Neural crest cell (in vitro differentiated cells): Measurements from ENCODE around the gene ABLIM2. TPM values are rescaled to one million over a fixed set of nuclear protein-coding genes. Genes with fewer than 3 reads are reported as not detected.
A peak's percentile ranks its signal among the peaks of the same experiment; 100 is the strongest.

Experiments
- DNase-seq: peaks from one replicate; pipeline ENCODE4 v3.0.0; 2021; ENCODE audit warnings: low read depth, mixed read lengths, low spot score
- H3K27ac Mint-ChIP-seq: one replicate; pipeline ENCODE4 v1.8.0; 2021; ENCODE audit warnings: mild to moderate bottlenecking, mixed read lengths; ENCODE audit not compliant: unreplicated experiment
- H3K27me3 Mint-ChIP-seq: 2 replicates; pipeline ENCODE4 v1.8.0; 2021; ENCODE audit warnings: low read depth, mild to moderate bottlenecking, mixed read lengths
- H3K36me3 Mint-ChIP-seq: 2 replicates; pipeline ENCODE4 v1.8.0; 2021; ENCODE audit warnings: low read depth, mild to moderate bottlenecking, mixed read lengths
- H3K4me1 Mint-ChIP-seq: 2 replicates; pipeline ENCODE4 v1.8.0; 2021; ENCODE audit warnings: mixed read lengths
- H3K4me3 Mint-ChIP-seq: one replicate; pipeline ENCODE4 v1.8.0; 2021; ENCODE audit warnings: mild to moderate bottlenecking, mixed read lengths
- H3K9me3 Mint-ChIP-seq: 2 replicates; pipeline ENCODE4 v1.8.0; 2021; ENCODE audit warnings: mixed read lengths
- total RNA-seq: library from RNA; stranded (reverse); gene quantifications from 2 replicates; pipeline ENCODE4 v1.2.1, GENCODE V29; 2021
- TF ChIP-seq, protein P1 (sequence below): fragments of 200-600 bp; sonication (generic); conservative IDR thresholded peaks from 2 replicates; pipeline ENCODE4 v1.5.0; 2021; ENCODE audit warnings: antibody characterized with exemption, mild to moderate bottlenecking

The ABLIM2 gene
- total RNA-seq, 1 donor from 2014 or later: 3.8 TPM

DNA sequence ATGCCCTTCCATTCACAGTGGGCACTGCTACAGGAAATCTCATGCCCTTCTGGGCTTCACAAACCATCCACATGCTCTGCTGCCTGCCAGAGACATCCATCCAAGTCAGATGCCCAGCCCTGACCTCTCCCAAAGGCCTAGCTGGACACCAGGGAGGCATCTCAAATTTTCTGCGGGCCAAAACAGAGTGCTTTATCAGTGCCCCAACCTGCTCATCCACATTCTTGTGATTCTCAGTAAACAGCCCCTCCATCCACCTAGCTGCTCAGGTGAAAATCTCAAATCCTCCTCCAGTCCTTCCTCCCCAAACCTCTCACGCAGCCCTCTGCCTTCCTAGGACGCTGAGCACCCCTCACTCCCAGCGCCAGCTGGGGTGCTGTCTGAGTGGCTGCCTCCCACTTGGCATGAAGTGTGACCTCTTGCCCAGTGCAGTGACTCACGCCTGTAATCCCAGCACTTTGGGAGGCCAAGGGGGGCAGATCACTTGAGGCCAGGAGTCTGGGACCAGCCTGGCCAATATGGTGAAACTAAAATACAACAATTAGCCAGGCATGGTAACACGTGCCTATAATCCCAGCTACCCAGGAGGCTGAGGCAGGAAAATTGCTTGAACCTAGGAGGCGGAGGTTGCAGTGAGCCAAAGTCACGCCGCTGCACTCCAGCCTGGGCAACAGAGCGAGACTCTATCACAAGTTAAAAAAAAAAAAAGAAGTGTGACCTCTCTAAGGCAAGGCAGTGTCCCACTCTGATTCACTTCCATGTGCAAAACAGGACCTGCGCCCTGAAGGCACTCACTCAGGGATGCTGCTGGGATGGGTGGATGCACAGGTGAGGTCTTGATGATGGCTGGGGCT lies 217.3 kb downstream of the ABLIM2 start:
- Mint-ChIP-seq H3K27ac (no peak overlapping the region), H3K4me1 (peaks cover 27% of the 10 kb centered on the region)
- no peak for DNase-seq

DNA sequence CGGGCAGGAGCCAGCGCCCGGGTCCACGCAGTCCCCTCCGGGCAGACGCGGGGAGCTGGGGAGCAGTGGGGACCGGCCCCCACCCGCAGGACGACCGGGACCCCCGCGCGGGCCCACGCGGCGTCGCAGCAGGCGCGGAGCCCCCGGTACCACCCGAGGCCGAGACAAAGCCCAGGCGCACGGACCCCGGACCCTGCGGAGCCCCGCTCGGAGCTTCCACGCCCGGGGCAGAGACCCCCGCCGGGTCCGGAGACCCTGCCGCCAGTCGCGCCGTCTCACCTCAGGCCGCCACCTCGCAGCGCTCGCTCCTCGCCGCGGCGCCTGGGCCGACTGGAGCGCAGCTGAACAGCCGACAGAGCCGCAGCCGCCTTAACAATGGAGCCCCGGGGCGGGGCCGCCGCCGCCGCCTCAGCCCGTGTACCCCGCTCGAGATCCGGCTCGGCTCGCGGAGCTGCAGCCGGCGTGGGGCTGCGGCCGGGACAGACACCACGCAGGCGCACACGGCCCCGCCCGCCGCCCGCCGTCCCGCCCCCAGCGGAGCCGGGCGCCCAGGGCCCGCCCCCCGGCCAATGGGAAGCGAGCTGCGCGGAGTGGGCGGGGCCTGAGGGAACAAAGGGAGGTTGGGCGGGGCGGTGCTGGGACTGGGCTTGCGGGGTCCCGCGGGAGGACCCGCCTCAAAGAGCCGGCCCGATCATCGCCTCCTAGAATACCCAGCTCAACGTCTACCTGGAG lies 219.1 kb downstream of the ABLIM2 start, which contains the start of gene AFAP1:
Gene AFAP1, minus strand, starts transcription at position 485 of the 732 bp plus-strand sequence. CDS start 67,783 bp downstream, outside the sequence.
- Mint-ChIP-seq H3K36me3 (no peaks in the 10 kb centered on the region), H3K4me1 (peaks cover 29% of the 10 kb centered on the region), H3K27ac (peak within 1 kb of the TSS; percentile 35), H3K27me3 (peaks cover 7% of the 10 kb centered on the region), H3K9me3 (no peaks in the 10 kb centered on the region), H3K4me3 (peak within 1 kb of the TSS; percentile 85)
- peak; percentile 94 for DNase-seq
- TF ChIP-seq, protein P1, sequence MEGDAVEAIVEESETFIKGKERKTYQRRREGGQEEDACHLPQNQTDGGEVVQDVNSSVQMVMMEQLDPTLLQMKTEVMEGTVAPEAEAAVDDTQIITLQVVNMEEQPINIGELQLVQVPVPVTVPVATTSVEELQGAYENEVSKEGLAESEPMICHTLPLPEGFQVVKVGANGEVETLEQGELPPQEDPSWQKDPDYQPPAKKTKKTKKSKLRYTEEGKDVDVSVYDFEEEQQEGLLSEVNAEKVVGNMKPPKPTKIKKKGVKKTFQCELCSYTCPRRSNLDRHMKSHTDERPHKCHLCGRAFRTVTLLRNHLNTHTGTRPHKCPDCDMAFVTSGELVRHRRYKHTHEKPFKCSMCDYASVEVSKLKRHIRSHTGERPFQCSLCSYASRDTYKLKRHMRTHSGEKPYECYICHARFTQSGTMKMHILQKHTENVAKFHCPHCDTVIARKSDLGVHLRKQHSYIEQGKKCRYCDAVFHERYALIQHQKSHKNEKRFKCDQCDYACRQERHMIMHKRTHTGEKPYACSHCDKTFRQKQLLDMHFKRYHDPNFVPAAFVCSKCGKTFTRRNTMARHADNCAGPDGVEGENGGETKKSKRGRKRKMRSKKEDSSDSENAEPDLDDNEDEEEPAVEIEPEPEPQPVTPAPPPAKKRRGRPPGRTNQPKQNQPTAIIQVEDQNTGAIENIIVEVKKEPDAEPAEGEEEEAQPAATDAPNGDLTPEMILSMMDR: no peak

More for the DNA sequence above, 217.3 kb downstream of the ABLIM2 start:
- Mint-ChIP-seq H3K4me3 (peak overlapping the region; percentile 78), H3K27me3 (peaks cover 7% of the 10 kb centered on the region), H3K9me3 (no peaks in the 10 kb centered on the region), H3K36me3 (no peaks in the 10 kb centered on the region)
- TF ChIP-seq, protein P1: no peak

DNA sequence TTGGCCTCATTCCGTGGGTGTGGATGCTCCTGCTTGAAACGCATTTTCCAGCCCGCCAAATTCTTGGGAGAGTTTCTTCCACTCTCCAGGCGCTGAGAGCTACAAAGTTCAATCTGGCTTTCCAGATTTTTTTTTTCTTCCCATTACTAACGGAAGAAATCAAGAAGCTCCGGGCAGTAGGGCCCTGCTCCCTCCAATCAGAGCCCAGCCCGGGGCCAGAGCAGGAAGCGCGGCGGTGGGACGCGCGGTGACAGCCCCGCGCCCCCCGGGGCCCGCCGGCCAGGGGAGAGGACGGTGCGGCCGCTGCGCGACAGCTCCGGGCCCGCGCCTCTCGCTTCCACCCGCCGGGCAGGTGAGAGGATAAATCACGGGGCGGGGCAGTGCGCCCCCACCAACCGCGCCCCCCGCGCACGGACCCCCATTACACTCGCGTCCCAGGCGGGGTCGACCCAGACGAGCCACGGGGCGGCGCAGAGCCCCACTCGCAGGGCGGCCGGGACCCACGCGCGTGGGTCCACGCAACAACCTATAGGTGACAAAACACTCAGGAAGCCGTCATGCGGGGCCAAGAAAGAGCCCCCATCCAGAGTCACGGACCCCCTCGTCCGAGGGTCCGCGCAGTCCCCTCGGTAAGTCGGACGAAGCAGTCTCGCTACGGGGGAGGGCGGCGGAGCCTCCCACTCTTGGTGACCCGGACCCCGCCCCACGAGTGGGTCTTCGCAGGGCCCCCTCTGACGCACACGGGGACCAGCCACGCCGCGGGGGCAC lies 219.8 kb downstream of the ABLIM2 start:
- TF ChIP-seq, protein P1: no peak
- peaks cover 7% of the 10 kb centered on the region for H3K27me3 Mint-ChIP-seq
- H3K9me3 Mint-ChIP-seq: no peaks in the 10 kb centered on the region
- H3K27ac Mint-ChIP-seq: no peak overlapping the region
- no peaks in the 10 kb centered on the region for H3K36me3 Mint-ChIP-seq
- H3K4me1 Mint-ChIP-seq: peaks cover 34% of the 10 kb centered on the region
- peak; percentile 36 for DNase-seq
- peak overlapping the region; percentile 85 for H3K4me3 Mint-ChIP-seq

DNA sequence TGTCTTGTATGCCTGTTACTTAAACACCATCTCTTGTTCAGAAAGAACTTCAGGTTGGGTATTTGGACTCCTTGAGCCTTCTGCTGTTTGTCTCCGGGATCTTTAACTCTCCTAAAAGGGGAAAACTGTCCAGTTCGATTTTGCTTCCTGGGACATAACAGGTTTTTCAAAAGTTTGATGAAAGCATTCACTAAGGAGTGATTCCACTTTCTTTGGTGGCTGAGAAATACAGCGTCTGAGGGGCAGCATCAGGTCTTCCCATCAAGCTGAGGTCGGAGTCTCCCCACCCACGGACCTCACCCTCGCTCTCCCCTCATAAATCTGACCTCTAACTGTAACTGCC lies 220.4 kb downstream of the ABLIM2 start:
- H3K36me3 Mint-ChIP-seq: no peaks in the 10 kb centered on the region
- DNase-seq: no peak
- no peak overlapping the region for H3K27ac Mint-ChIP-seq
- H3K4me3 Mint-ChIP-seq: peak overlapping the region; percentile 85
- H3K9me3 Mint-ChIP-seq: no peaks in the 10 kb centered on the region
- H3K4me1 Mint-ChIP-seq: peaks cover 34% of the 10 kb centered on the region
- H3K27me3 Mint-ChIP-seq: peaks cover 7% of the 10 kb centered on the region
- TF ChIP-seq, protein P1: no peak

DNA sequence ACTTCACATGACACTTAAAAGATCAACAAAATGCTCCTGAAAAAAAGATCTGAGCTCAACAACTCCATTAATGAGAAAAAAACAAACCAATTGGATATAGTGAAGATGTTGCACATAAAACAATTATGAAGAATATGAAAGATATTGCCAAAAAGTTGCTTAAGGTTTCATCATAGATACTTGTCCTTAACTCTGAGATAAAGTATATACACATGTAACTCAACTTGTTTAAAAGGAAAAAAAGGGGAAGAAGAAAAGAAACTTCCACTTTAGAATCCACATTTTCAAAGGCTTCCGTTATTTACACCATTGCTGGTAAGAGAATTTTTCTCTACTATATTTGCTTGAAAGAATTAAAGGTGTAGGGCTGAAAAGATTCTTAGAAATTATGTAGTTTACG lies 221.6 kb downstream of the ABLIM2 start:
- peak overlapping the region; percentile 85 for H3K4me3 Mint-ChIP-seq
- peaks cover 34% of the 10 kb centered on the region for H3K4me1 Mint-ChIP-seq
- no peak overlapping the region for H3K27ac Mint-ChIP-seq

More for the DNA sequence above, 221.6 kb downstream of the ABLIM2 start:
- TF ChIP-seq, protein P1: no peak
- no peaks in the 10 kb centered on the region for H3K36me3 Mint-ChIP-seq
- peaks cover 7% of the 10 kb centered on the region for H3K27me3 Mint-ChIP-seq
- H3K9me3 Mint-ChIP-seq: no peaks in the 10 kb centered on the region
- no peak for DNase-seq
